ENCODE data around the gene PLEKHF1. TPM values are rescaled to one million over a fixed set of nuclear protein-coding genes. Genes with fewer than 3 reads are reported as not detected.
A peak's percentile ranks its signal among the peaks of the same experiment; 100 is the strongest.

PLEKHF1 gene
- total and polyA plus RNA-seq, 2 of the 8 experiments (the other 6 are each of a cell fraction or from before 2014, with no cell fraction given), result 11.1 to 18.4 TPM

DNA sequence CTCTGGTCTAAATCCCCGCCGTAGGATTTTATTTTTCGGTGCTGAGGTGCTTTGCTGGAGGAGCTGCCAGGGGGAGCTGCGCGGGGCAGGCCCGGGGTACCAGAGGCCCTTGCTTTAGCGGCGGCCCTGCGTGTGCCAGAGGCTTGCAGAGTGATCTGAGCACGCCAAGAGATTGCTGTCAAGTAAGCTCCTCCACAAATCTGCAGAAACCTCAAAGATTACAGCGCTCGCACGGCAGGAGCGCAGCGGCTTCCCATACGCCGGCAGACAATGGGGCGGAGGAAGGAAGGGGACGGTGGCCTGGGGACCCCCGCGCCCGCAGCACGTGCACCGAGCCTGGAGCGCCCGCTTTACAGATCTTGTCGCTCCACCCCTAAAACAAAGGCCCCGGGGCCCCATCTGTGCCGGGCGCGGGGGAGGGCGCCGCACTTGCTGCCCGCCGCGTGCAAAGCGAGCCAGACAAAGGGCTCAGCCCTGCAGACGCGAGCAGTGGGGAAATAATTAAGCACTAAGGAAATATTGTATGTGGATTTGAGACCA lies 58.9 kb downstream of the PLEKHF1 start (continued):
- TF ChIP-seq, protein P1, sequence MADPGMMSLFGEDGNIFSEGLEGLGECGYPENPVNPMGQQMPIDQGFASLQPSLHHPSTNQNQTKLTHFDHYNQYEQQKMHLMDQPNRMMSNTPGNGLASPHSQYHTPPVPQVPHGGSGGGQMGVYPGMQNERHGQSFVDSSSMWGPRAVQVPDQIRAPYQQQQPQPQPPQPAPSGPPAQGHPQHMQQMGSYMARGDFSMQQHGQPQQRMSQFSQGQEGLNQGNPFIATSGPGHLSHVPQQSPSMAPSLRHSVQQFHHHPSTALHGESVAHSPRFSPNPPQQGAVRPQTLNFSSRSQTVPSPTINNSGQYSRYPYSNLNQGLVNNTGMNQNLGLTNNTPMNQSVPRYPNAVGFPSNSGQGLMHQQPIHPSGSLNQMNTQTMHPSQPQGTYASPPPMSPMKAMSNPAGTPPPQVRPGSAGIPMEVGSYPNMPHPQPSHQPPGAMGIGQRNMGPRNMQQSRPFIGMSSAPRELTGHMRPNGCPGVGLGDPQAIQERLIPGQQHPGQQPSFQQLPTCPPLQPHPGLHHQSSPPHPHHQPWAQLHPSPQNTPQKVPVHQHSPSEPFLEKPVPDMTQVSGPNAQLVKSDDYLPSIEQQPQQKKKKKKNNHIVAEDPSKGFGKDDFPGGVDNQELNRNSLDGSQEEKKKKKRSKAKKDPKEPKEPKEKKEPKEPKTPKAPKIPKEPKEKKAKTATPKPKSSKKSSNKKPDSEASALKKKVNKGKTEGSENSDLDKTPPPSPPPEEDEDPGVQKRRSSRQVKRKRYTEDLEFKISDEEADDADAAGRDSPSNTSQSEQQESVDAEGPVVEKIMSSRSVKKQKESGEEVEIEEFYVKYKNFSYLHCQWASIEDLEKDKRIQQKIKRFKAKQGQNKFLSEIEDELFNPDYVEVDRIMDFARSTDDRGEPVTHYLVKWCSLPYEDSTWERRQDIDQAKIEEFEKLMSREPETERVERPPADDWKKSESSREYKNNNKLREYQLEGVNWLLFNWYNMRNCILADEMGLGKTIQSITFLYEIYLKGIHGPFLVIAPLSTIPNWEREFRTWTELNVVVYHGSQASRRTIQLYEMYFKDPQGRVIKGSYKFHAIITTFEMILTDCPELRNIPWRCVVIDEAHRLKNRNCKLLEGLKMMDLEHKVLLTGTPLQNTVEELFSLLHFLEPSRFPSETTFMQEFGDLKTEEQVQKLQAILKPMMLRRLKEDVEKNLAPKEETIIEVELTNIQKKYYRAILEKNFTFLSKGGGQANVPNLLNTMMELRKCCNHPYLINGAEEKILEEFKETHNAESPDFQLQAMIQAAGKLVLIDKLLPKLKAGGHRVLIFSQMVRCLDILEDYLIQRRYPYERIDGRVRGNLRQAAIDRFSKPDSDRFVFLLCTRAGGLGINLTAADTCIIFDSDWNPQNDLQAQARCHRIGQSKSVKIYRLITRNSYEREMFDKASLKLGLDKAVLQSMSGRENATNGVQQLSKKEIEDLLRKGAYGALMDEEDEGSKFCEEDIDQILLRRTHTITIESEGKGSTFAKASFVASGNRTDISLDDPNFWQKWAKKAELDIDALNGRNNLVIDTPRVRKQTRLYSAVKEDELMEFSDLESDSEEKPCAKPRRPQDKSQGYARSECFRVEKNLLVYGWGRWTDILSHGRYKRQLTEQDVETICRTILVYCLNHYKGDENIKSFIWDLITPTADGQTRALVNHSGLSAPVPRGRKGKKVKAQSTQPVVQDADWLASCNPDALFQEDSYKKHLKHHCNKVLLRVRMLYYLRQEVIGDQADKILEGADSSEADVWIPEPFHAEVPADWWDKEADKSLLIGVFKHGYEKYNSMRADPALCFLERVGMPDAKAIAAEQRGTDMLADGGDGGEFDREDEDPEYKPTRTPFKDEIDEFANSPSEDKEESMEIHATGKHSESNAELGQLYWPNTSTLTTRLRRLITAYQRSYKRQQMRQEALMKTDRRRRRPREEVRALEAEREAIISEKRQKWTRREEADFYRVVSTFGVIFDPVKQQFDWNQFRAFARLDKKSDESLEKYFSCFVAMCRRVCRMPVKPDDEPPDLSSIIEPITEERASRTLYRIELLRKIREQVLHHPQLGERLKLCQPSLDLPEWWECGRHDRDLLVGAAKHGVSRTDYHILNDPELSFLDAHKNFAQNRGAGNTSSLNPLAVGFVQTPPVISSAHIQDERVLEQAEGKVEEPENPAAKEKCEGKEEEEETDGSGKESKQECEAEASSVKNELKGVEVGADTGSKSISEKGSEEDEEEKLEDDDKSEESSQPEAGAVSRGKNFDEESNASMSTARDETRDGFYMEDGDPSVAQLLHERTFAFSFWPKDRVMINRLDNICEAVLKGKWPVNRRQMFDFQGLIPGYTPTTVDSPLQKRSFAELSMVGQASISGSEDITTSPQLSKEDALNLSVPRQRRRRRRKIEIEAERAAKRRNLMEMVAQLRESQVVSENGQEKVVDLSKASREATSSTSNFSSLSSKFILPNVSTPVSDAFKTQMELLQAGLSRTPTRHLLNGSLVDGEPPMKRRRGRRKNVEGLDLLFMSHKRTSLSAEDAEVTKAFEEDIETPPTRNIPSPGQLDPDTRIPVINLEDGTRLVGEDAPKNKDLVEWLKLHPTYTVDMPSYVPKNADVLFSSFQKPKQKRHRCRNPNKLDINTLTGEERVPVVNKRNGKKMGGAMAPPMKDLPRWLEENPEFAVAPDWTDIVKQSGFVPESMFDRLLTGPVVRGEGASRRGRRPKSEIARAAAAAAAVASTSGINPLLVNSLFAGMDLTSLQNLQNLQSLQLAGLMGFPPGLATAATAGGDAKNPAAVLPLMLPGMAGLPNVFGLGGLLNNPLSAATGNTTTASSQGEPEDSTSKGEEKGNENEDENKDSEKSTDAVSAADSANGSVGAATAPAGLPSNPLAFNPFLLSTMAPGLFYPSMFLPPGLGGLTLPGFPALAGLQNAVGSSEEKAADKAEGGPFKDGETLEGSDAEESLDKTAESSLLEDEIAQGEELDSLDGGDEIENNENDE (IDR thresholded peaks at IDR 0.05; ENCODE audit: insufficient replicate concordance, low read length), result no peak
- TF ChIP-seq CHD1 (IDR thresholded peaks at IDR 0.05; ENCODE audit: low read depth, low read length) (no peak), POLR2A (IDR thresholded peaks at IDR 0.05; ENCODE audit: control extremely low read depth in 1 of 2, low read depth in 2 of 2, low read length in 2 of 2) (peak in 1 of 2 experiments; percentile 33; a peak in 1 of 3 replicates), EZH2 (IDR thresholded peaks at IDR 0.05; ENCODE audit: low read depth, low read length, severe bottlenecking) (no peak), KDM4A (IDR thresholded peaks at IDR 0.05; ENCODE audit: low read depth, low read length, severe bottlenecking) (peak; percentile 39), TAF1 (IDR thresholded peaks at IDR 0.05; ENCODE audit: low read depth, low read length) (peak; percentile 59; the same call in 1 of the 2 replicates), RAD21 (IDR thresholded peaks at IDR 0.05 in 1 of 2, conservative IDR thresholded peaks at IDR 0.05 in 1 of 2; ENCODE audit: low read depth in 2 of 2, low read length in 2 of 2) (no peak), PHF8 (conservative IDR thresholded peaks at IDR 0.05; ENCODE audit: low read depth, low read length) (peak; percentile 40; the same call in 1 of the 2 replicates)

Measured in H1 (cell line).